HCT116 (cell line): ENCODE data around the gene COL15A1. TPM values are rescaled to one million over a fixed set of nuclear protein-coding genes. Genes with fewer than 3 reads are reported as not detected.

Source experiments
- ATAC-seq: fragments of 200-7000 bp; cut with Tn5 transposase; 2 replicates; pipeline ENCODE4 v1.9.1; 2020; ENCODE audit warnings: mild to moderate bottlenecking, moderate library complexity
- BruUV-seq: library from RNA; stranded (reverse); fragments of 400-500 nt; replicated peaks from 2 replicates; lab custom pipeline; 2021; lab: Mats Ljungman, UMichigan
- CTCF ChIA-PET: fragments of 300-600 bp; sonication (Branson Sonifier 250); formaldehyde crosslinking; loops from one replicate; lab custom pipeline; 2021; ENCODE audit warnings: antibody characterized with exemption; lab: Charles Lee
- POLR2A ChIA-PET: fragments of 300-600, 350-600 bp; sonication (Branson Sonifier 250); formaldehyde crosslinking; loops from one replicate; lab custom pipeline; 2021; ENCODE audit warnings: antibody characterized with exemption; lab: Charles Lee
- RAD21 ChIA-PET, 2 experiments: fragments of 300-600 bp; sonication (Branson Sonifier 250); formaldehyde crosslinking; loops; one replicate each; lab custom pipeline; 2023; ENCODE audit warnings: low total read pairs in 2 of 2; ENCODE audit not compliant: uncharacterized antibody in 2 of 2, unreplicated experiment in 2 of 2, low non-redundant PET in 1 of 2; lab: Charles Lee
- DNase-seq: peaks from one replicate; pipeline ENCODE4 v3.0.0-alpha.2; 2010; ENCODE audit warnings: low read depth, low spot score
- H2AFZ ChIP-seq: fragments of 200-600 bp; shearing (Covaris generic), sonication (generic); 2 replicates; pipeline ENCODE4 v1.6.1; 2017; ENCODE audit warnings: low read depth, mixed run types, mixed read lengths, antibody characterized with exemption, low read length; ENCODE audit not compliant: poor library complexity, severe bottlenecking
- H3K27ac ChIP-seq: 2 replicates; pipeline ENCODE4 v1.5.1; 2012; ENCODE audit warnings: low read depth, low read length
- H3K27me3 ChIP-seq: fragments of 200-600 bp; sonication (generic); 2 replicates; pipeline ENCODE4 v1.6.1; 2016; ENCODE audit warnings: mixed run types, low read length, mixed read lengths; ENCODE audit not compliant: insufficient read depth
- H3K36me3 ChIP-seq, 2 experiments: fragments of 200-500 bp in 1 of 2; fragments of 200-600 bp in 1 of 2; sonication (Bioruptor generic) in 1 of 2; sonication (generic) in 1 of 2; 2 replicates each; pipeline versions ENCODE4 v1.5.1 to v1.6.1; 2014 to 2016; ENCODE audit warnings: low read length in 2 of 2, inconsistent platforms in 1 of 2, mixed read lengths in 1 of 2, mixed run types in 1 of 2; ENCODE audit not compliant: insufficient read depth in 2 of 2, control insufficient read depth in 1 of 2
- H3K4me1 ChIP-seq, 2 experiments: fragments of 200-600 bp in 1 of 2; sonication (generic) in 1 of 2; 2 replicates each; pipeline versions ENCODE4 v1.5.1 to v1.6.1; 2012 to 2017; ENCODE audit warnings: low read length in 2 of 2, inconsistent platforms in 1 of 2, mild to moderate bottlenecking in 1 of 2, mixed read lengths in 1 of 2, mixed run types in 1 of 2, moderate library complexity in 1 of 2; ENCODE audit not compliant: insufficient read depth in 2 of 2, control insufficient read depth in 1 of 2
- H3K4me2 ChIP-seq: fragments of 200-600 bp; sonication (generic); 2 replicates; pipeline ENCODE4 v1.6.1; 2017; ENCODE audit warnings: mixed run types, low read length, mixed read lengths
- H3K4me3 ChIP-seq, 2 experiments: fragments of 200-600 bp in 1 of 2; sonication (generic) in 1 of 2; replicated peaks in 1 of 2; 2 replicates each; pipeline ENCODE4 v1.5.1; 2011 to 2016; ENCODE audit warnings: low read length in 2 of 2, control low read depth in 1 of 2, low read depth in 1 of 2, mild to moderate bottlenecking in 1 of 2, mixed read lengths in 1 of 2, mixed run types in 1 of 2
- H3K79me2 ChIP-seq: fragments of 200-600 bp; sonication (generic); 2 replicates; pipeline ENCODE4 v1.6.1; 2017; ENCODE audit warnings: mild to moderate bottlenecking, mixed run types, low read length, moderate library complexity, mixed read lengths; ENCODE audit not compliant: insufficient read depth
- H3K9ac ChIP-seq: fragments of 200-600 bp; sonication (generic); 2 replicates; pipeline ENCODE4 v1.6.1; 2016; ENCODE audit warnings: low read length, mixed read lengths
- H3K9me2 ChIP-seq: fragments of 200-600 bp; sonication (generic), shearing (Covaris generic); 2 replicates; pipeline ENCODE4 v1.6.1; 2017; ENCODE audit warnings: mixed run types, mild to moderate bottlenecking, moderate library complexity; ENCODE audit not compliant: insufficient read depth
- H3K9me3 ChIP-seq, 2 experiments: fragments of 200-500 bp in 1 of 2; fragments of 200-600 bp in 1 of 2; sonication (Bioruptor generic) in 1 of 2; sonication (generic) in 1 of 2; 2 replicates each; pipeline ENCODE4 v1.6.1; 2014 to 2017; ENCODE audit warnings: low read length in 2 of 2, mixed read lengths in 2 of 2, inconsistent platforms in 1 of 2, low read depth in 1 of 2, mild to moderate bottlenecking in 1 of 2, mixed run types in 1 of 2, moderate library complexity in 1 of 2; ENCODE audit not compliant: control insufficient read depth in 1 of 2, insufficient read depth in 1 of 2
- H4K20me1 ChIP-seq: fragments of 200-600 bp; sonication (generic), shearing (Covaris generic); 2 replicates; pipeline ENCODE4 v1.6.1; 2017; ENCODE audit warnings: mixed run types, mild to moderate bottlenecking, moderate library complexity; ENCODE audit not compliant: insufficient read depth
- CBX3 ChIP-seq: IDR thresholded peaks from 2 replicates; pipeline ENCODE4 v1.6.1; 2012; ENCODE audit warnings: low read depth
- CEBPB ChIP-seq: IDR thresholded peaks from 2 replicates; pipeline ENCODE4 v1.6.1; 2012; ENCODE audit warnings: low read depth
- CTCF ChIP-seq, 3 experiments: fragments of 200-600 bp in 1 of 3; sonication (generic) in 1 of 3; IDR thresholded peaks in 2 of 3; conservative IDR thresholded peaks in 1 of 3; 2 replicates each; pipeline ENCODE4 v1.5.1; 2012 to 2017; ENCODE audit warnings: low read depth in 2 of 3, low read length in 2 of 3, antibody characterized with exemption in 1 of 3, borderline replicate concordance in 1 of 3, control low read depth in 1 of 3, mild to moderate bottlenecking in 1 of 3, mixed read lengths in 1 of 3, mixed run types in 1 of 3, moderate library complexity in 1 of 3; ENCODE audit not compliant: insufficient read depth in 1 of 3
- EGR1 ChIP-seq: IDR thresholded peaks from 2 replicates; pipeline ENCODE4 v1.6.1; 2012; ENCODE audit warnings: low read depth
- EZH2 ChIP-seq: fragments of 200-600 bp; sonication (generic); IDR thresholded peaks from 2 replicates; pipeline ENCODE4 v1.6.1; 2017; ENCODE audit warnings: antibody characterized with exemption, mixed run types
- JUND ChIP-seq: IDR thresholded peaks from 2 replicates; pipeline ENCODE4 v1.6.1; 2012
- MAX ChIP-seq: IDR thresholded peaks from 2 replicates; pipeline ENCODE4 v1.6.1; 2012
- POLR2AphosphoS5 ChIP-seq: IDR thresholded peaks from 2 replicates; pipeline ENCODE4 v1.6.1; 2011; ENCODE audit warnings: mild to moderate bottlenecking, low read depth, low read length, moderate library complexity
- TCF7L2 ChIP-seq: IDR thresholded peaks from 2 replicates; pipeline ENCODE4 v1.7.0; 2011; ENCODE audit warnings: borderline replicate concordance, inconsistent platforms; ENCODE audit not compliant: insufficient read depth, insufficient read length; ENCODE audit errors: extremely low read depth
- YY1 ChIP-seq: IDR thresholded peaks from 2 replicates; pipeline ENCODE4 v1.6.1; 2011; ENCODE audit warnings: low read length, low read depth, moderate library complexity, mild to moderate bottlenecking; ENCODE audit not compliant: insufficient replicate concordance; ENCODE audit errors: extremely low read depth
- ZFX ChIP-seq: fragments of 450-650 bp; IDR thresholded peaks from 2 replicates; pipeline ENCODE4 v1.6.1; 2017
- ZNF274 ChIP-seq: fragments of 200-500 bp; sonication (Bioruptor generic); IDR thresholded peaks from 2 replicates; pipeline ENCODE4 v1.6.1; 2014; ENCODE audit warnings: mild to moderate bottlenecking, low read depth, low read length, inconsistent platforms
- intact Hi-C: fragments of 100-400 bp; cut with micrococcal nuclease; formaldehyde crosslinking; loops from 2 replicates; pipeline ENCODE4 v1.10.0; 2022
- total RNA-seq: library from RNA; stranded (reverse); gene quantifications from one replicate; pipeline ENCODE4 v1.2.1, GENCODE V29; 2021; ENCODE audit not compliant: unreplicated experiment
- TF ChIP-seq, protein P1 (sequence below): IDR thresholded peaks from 2 replicates; pipeline ENCODE4 v1.6.1; 2011; ENCODE audit warnings: mild to moderate bottlenecking, low read length, moderate library complexity; ENCODE audit not compliant: insufficient replicate concordance; ENCODE audit errors: extremely low read depth

The COL15A1 gene
- total RNA-seq, 1 experiment from 2014 or later: 0.15 TPM

DNA sequence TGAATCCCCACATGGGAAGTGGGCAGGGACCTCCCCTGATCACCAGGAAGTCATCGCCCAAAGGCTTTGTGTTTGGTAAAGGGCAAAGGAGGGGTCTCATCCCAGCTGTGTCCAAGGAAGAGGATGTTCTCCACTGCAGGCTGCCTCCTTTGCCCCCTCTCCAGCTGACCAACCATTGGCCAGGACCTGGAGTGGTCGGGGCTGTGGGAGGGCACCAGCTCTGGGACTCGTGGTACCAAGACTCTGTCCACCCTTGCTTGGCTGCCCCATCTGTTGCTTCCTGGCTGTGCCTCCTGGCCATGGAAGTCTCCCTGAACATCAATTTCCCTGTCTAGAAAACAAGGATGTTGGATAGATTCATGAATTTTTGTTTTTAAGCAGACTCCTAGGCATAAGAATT is 34.1 kb downstream of the COL15A1 start:
- CTCF ChIA-PET: no interaction called here

GRCh38 chr9:98978231-98978681 is 34.5 kb downstream of the COL15A1 start:
- no peaks in the 10 kb centered on the region for H3K27me3 ChIP-seq
- no peak for DNase-seq
- no peaks in the 10 kb centered on the region for H3K9me2 ChIP-seq
- ChIA-PET CTCF (interaction anchor here (0.6 kb wide), 1 partner anchor 13 kb away, joined by 3 read pairs; no protein-coding TSS in a partner anchor), POLR2A (interaction anchor here (1.0 kb wide), 1 partner anchor 11 kb away, joined by 3 read pairs; no protein-coding TSS in a partner anchor), RAD21 (no interaction called here)
- no peak overlapping the region for H2AFZ ChIP-seq
- H4K20me1 ChIP-seq: no peaks in the 10 kb centered on the region
- H3K36me3 ChIP-seq: no peaks in the 10 kb centered on the region
- BruUV-seq: no TSS peak
- no peaks in the 10 kb centered on the region for H3K9me3 ChIP-seq
- no peaks in the 10 kb centered on the region for H3K79me2 ChIP-seq
- H3K27ac ChIP-seq: no peak overlapping the region
- peaks cover 0 to 4% of the 10 kb centered on the region in 2 experiments; a peak in 2 of 4 replicates for H3K4me1 ChIP-seq
- no peak for ATAC-seq
- H3K9ac ChIP-seq: no peak overlapping the region
- no peak overlapping the region for H3K4me2 ChIP-seq
- H3K4me3 ChIP-seq: no peak overlapping the region
- intact Hi-C loops: no loop called here
- no peak for TF ChIP-seq JUND
- no peak for TF ChIP-seq CEBPB
- no peak for TF ChIP-seq ZNF274
- no peak for TF ChIP-seq ZFX
- no peak for TF ChIP-seq CTCF (IDR thresholded peaks at IDR 0.05 in 2 of 3, conservative IDR thresholded peaks at IDR 0.05 in 1 of 3; ENCODE audit: borderline replicate concordance in 1 of 3, insufficient read depth in 1 of 3, low read depth in 2 of 3, low read length in 2 of 3)
- TF ChIP-seq EGR1: no peak
- TF ChIP-seq YY1: no peak
- TF ChIP-seq POLR2AphosphoS5: no peak
- TF ChIP-seq, protein P1, sequence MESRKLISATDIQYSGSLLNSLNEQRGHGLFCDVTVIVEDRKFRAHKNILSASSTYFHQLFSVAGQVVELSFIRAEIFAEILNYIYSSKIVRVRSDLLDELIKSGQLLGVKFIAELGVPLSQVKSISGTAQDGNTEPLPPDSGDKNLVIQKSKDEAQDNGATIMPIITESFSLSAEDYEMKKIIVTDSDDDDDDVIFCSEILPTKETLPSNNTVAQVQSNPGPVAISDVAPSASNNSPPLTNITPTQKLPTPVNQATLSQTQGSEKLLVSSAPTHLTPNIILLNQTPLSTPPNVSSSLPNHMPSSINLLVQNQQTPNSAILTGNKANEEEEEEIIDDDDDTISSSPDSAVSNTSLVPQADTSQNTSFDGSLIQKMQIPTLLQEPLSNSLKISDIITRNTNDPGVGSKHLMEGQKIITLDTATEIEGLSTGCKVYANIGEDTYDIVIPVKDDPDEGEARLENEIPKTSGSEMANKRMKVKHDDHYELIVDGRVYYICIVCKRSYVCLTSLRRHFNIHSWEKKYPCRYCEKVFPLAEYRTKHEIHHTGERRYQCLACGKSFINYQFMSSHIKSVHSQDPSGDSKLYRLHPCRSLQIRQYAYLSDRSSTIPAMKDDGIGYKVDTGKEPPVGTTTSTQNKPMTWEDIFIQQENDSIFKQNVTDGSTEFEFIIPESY: no peak
- TF ChIP-seq EZH2: no peak

More for the DNA sequence above, 34.1 kb downstream of the COL15A1 start:
- Histone ChIP-seq H3K9me3 (no peaks in the 10 kb centered on the region), H3K36me3 (no peaks in the 10 kb centered on the region), H3K4me2 (no peak overlapping the region), H3K27ac (no peak overlapping the region), H2AFZ (no peak overlapping the region), H3K4me1 (peaks cover 0 to 4% of the 10 kb centered on the region in 2 experiments; a peak in 2 of 4 replicates), H3K79me2 (no peaks in the 10 kb centered on the region), H3K4me3 (no peak overlapping the region), H4K20me1 (no peaks in the 10 kb centered on the region), H3K27me3 (no peaks in the 10 kb centered on the region), H3K9me2 (no peaks in the 10 kb centered on the region), H3K9ac (no peak overlapping the region)
- DNase-seq: no peak
- intact Hi-C loops: no loop called here
- BruUV-seq: no TSS peak
- ChIA-PET RAD21 (no interaction called here), POLR2A (interaction anchor here (1.0 kb wide), 1 partner anchor 11 kb away, joined by 3 read pairs; no protein-coding TSS in a partner anchor)
- TF ChIP-seq CBX3 (no peak), EZH2 (no peak), MAX (no peak), TCF7L2 (no peak), ZFX (no peak)
- ATAC-seq: no peak
